Uterus (tissue), 2 donors: ENCODE measurements around the gene KLF3.
"Not testable (repeated sequence)": the region's sequence is repeated elsewhere in the genome, so short reads cannot be mapped to it uniquely, and the experiment has no call there.

Source experiments
- POLR2A ChIP-seq, 2 donors: fragments of 450-650 bp; IDR thresholded peaks; one replicate each; pipeline ENCODE4 v1.6.1; 2016; ENCODE audit warnings: antibody characterized with exemption in 2 of 2, mild to moderate bottlenecking in 1 of 2, moderate library complexity in 1 of 2
- TF ChIP-seq, protein P1 (sequence below), 4 experiments: fragments of 200-600 bp in 2 of 4; fragments of 450-650 bp in 2 of 4; sonication (generic) in 2 of 4; IDR thresholded peaks; one replicate each; pipeline ENCODE4 v1.5.1; 2016 to 2019; ENCODE audit warnings: antibody characterized with exemption in 4 of 4, mild to moderate bottlenecking in 2 of 4, moderate library complexity in 1 of 4

DNA sequence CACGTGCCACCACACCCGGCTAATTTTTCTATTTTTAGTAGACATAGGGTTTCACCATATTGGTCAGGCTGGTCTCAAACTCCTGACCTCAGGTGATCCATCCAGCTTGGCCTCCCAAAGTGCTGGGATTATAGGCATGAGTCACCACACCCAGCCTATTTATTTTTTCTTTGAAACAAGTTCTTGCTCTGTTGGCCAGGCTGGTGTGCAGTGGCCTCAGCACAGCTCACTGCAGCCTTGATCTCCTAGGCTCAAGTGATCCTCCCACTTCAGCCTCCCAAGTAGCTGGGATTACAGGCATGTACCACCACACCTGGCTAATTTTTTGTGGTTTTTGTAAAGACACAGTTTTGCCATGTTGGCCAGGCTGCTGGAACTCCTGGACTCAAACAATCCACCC, 41.7 kb upstream of the KLF3 start:
- TF ChIP-seq, protein P1, sequence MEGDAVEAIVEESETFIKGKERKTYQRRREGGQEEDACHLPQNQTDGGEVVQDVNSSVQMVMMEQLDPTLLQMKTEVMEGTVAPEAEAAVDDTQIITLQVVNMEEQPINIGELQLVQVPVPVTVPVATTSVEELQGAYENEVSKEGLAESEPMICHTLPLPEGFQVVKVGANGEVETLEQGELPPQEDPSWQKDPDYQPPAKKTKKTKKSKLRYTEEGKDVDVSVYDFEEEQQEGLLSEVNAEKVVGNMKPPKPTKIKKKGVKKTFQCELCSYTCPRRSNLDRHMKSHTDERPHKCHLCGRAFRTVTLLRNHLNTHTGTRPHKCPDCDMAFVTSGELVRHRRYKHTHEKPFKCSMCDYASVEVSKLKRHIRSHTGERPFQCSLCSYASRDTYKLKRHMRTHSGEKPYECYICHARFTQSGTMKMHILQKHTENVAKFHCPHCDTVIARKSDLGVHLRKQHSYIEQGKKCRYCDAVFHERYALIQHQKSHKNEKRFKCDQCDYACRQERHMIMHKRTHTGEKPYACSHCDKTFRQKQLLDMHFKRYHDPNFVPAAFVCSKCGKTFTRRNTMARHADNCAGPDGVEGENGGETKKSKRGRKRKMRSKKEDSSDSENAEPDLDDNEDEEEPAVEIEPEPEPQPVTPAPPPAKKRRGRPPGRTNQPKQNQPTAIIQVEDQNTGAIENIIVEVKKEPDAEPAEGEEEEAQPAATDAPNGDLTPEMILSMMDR (IDR thresholded peaks at IDR 0.05), result not testable (repeated sequence)
- not testable (repeated sequence) for TF ChIP-seq POLR2A (IDR thresholded peaks at IDR 0.05)
